Measurements from ENCODE around the gene PIK3R5.

DNA sequence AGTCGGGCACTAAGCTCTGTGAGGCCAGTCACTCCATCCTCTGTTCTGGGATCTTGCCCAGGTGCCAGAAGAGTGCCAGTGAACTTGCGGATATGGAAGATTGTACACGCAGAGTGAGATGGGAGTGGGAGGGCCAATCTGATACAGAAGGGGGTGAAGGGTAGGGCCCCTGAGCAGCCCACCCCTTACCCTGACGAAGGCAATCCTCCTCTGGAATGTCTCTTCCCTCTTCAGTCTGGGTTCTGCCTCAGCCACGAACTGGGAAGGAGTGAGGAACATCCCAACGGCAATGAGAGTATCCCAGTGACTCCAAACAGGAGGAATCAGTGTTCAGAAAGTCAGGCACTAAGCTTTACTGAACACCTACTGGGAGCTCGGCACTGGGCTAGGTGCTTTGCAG is 86.1 kb downstream of the PIK3R5 start:
- TF ChIP-seq CTCF (IDR thresholded peaks at IDR 0.05; ENCODE audit: extremely low read depth in 1 of 2, insufficient read depth in 1 of 2, low read depth in 1 of 2, low read length in 2 of 2) = no peak
- no peak for TF ChIP-seq EZH2 (IDR thresholded peaks at IDR 0.05; ENCODE audit: borderline replicate concordance, low read depth, low read length, severe bottlenecking)
- no peak for TF ChIP-seq JUN (IDR thresholded peaks at IDR 0.05; ENCODE audit: borderline replicate concordance, insufficient read depth, insufficient read length, low read depth)
- TF ChIP-seq POLR2A (IDR thresholded peaks at IDR 0.05; ENCODE audit: low read depth, low read length) = no peak
- no peak for TF ChIP-seq POLR2AphosphoS5 (IDR thresholded peaks at IDR 0.05; ENCODE audit: insufficient read depth, low read depth, low read length)
- no peak for TF ChIP-seq FOS (IDR thresholded peaks at IDR 0.05; ENCODE audit: borderline replicate concordance, insufficient read depth, low read length)
- TF ChIP-seq, protein P1, sequence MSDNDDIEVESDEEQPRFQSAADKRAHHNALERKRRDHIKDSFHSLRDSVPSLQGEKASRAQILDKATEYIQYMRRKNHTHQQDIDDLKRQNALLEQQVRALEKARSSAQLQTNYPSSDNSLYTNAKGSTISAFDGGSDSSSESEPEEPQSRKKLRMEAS (IDR thresholded peaks at IDR 0.05; ENCODE audit: insufficient read depth, insufficient read length) = no peak

Measured in endothelial cell of umbilical vein (primary cell).